H9 (cell line): ENCODE results near the gene COMMD1. TPM values are rescaled to one million over a fixed set of nuclear protein-coding genes. Genes with fewer than 3 reads are reported as not detected.

ENCODE experiments used
- DNase-seq: peaks from one replicate; pipeline ENCODE4 v3.0.0-alpha.2; 2017
- H2AFZ ChIP-seq: one replicate; pipeline ENCODE4 v1.6.1; 2013; ENCODE audit warnings: mild to moderate bottlenecking, low read length, control low read depth, moderate library complexity
- H2AK5ac ChIP-seq: 2 replicates; pipeline ENCODE4 v1.6.1; 2013; ENCODE audit warnings: low read length, control low read depth, mixed read lengths; ENCODE audit not compliant: insufficient read length
- H2BK120ac ChIP-seq: one replicate; pipeline ENCODE4 v1.6.1; 2013; ENCODE audit warnings: low read depth, mild to moderate bottlenecking, low read length, control low read depth, inconsistent platforms; ENCODE audit not compliant: poor library complexity, severe bottlenecking
- H2BK12ac ChIP-seq: 2 replicates; pipeline ENCODE4 v1.6.1; 2013; ENCODE audit warnings: low read length, control low read depth, mixed read lengths, low read depth; ENCODE audit not compliant: insufficient read length
- H2BK15ac ChIP-seq: 2 replicates; pipeline ENCODE4 v1.6.1; 2013; ENCODE audit warnings: low read depth, low read length, control low read depth
- H2BK20ac ChIP-seq: one replicate; pipeline ENCODE4 v1.6.1; 2013; ENCODE audit warnings: low read depth, mild to moderate bottlenecking, low read length, control low read depth, inconsistent platforms; ENCODE audit not compliant: poor library complexity, severe bottlenecking
- H2BK5ac ChIP-seq: 2 replicates; pipeline ENCODE4 v1.6.1; 2013; ENCODE audit warnings: low read length, control low read depth, mixed read lengths; ENCODE audit not compliant: insufficient read length
- H3K14ac ChIP-seq: 2 replicates; pipeline ENCODE4 v1.6.1; 2013; ENCODE audit warnings: low read length, control low read depth; ENCODE audit not compliant: insufficient read depth
- H3K18ac ChIP-seq: 2 replicates; pipeline ENCODE4 v1.6.1; 2013; ENCODE audit warnings: low read depth, mild to moderate bottlenecking, mixed read lengths, low read length, control low read depth; ENCODE audit not compliant: insufficient read length
- H3K23ac ChIP-seq: 2 replicates; pipeline ENCODE4 v1.6.1; 2013; ENCODE audit warnings: low read length, control low read depth, mixed read lengths, low read depth; ENCODE audit not compliant: insufficient read length
- H3K23me2 ChIP-seq: 2 replicates; pipeline ENCODE4 v1.6.1; 2013; ENCODE audit warnings: low read depth, mild to moderate bottlenecking, mixed read lengths, low read length, control low read depth; ENCODE audit not compliant: insufficient read length, poor library complexity, severe bottlenecking
- H3K27ac ChIP-seq: 2 replicates; pipeline ENCODE4 v1.5.1; 2013; ENCODE audit warnings: low read length, control low read depth, mixed read lengths, low read depth; ENCODE audit not compliant: insufficient read length
- H3K27me3 ChIP-seq: 2 replicates; pipeline ENCODE4 v1.6.1; 2013; ENCODE audit warnings: low read length, control low read depth, inconsistent platforms; ENCODE audit not compliant: insufficient read depth
- H3K4ac ChIP-seq: 2 replicates; pipeline ENCODE4 v1.6.1; 2013; ENCODE audit warnings: low read depth, mild to moderate bottlenecking, control low read depth, inconsistent platforms, low read length, moderate library complexity
- H3K4me1 ChIP-seq: 2 replicates; pipeline ENCODE4 v1.6.1; 2013; ENCODE audit warnings: low read length, control low read depth, inconsistent platforms; ENCODE audit not compliant: insufficient read depth
- H3K4me2 ChIP-seq: 2 replicates; pipeline ENCODE4 v1.6.1; 2013; ENCODE audit warnings: low read length, control low read depth, mixed read lengths; ENCODE audit not compliant: insufficient read length, insufficient read depth
- H3K56ac ChIP-seq: 2 replicates; pipeline ENCODE4 v1.6.1; 2013; ENCODE audit warnings: low read depth, mild to moderate bottlenecking, mixed read lengths, low read length, control low read depth; ENCODE audit not compliant: insufficient read length
- H3K79me1 ChIP-seq: 2 replicates; pipeline ENCODE4 v1.6.1; 2013; ENCODE audit warnings: low read depth, mild to moderate bottlenecking, moderate library complexity, low read length, control low read depth, inconsistent platforms; ENCODE audit not compliant: insufficient read depth, poor library complexity, severe bottlenecking
- H3K79me2 ChIP-seq: 2 replicates; pipeline ENCODE4 v1.6.1; 2013; ENCODE audit warnings: low read length, control low read depth, inconsistent platforms; ENCODE audit not compliant: insufficient read depth
- H3K9ac ChIP-seq: 2 replicates; pipeline ENCODE4 v1.6.1; 2013; ENCODE audit warnings: low read length, control low read depth, mixed read lengths; ENCODE audit not compliant: insufficient read length; ENCODE audit errors: extremely low read depth
- H3K9me3 ChIP-seq: one replicate; pipeline ENCODE4 v1.6.1; 2013; ENCODE audit warnings: low read depth, low read length, inconsistent platforms; ENCODE audit not compliant: control insufficient read depth
- H3T11ph ChIP-seq: one replicate; pipeline ENCODE4 v1.6.1; 2013; ENCODE audit warnings: mild to moderate bottlenecking, low read length, control low read depth, inconsistent platforms
- H4K20me1 ChIP-seq: one replicate; pipeline ENCODE4 v1.6.1; 2013; ENCODE audit not compliant: control insufficient read depth, insufficient read length, insufficient read depth
- H4K5ac ChIP-seq: 2 replicates; pipeline ENCODE4 v1.6.1; 2013; ENCODE audit warnings: low read depth, mild to moderate bottlenecking, mixed read lengths, low read length, control low read depth; ENCODE audit not compliant: insufficient read length
- H4K8ac ChIP-seq: replicated peaks from 2 replicates; pipeline ENCODE4 v1.6.1; 2013; ENCODE audit warnings: low read length, control low read depth, mixed read lengths, low read depth; ENCODE audit not compliant: insufficient read length
- H4K91ac ChIP-seq: 2 replicates; pipeline ENCODE4 v1.6.1; 2013; ENCODE audit warnings: low read depth, mild to moderate bottlenecking, moderate library complexity, mixed read lengths, low read length, control low read depth; ENCODE audit not compliant: insufficient read length
- H3K27ac Mint-ChIP-seq, 3 experiments: 2 replicates in 2 of 3; 3 replicates in 1 of 3; pipeline ENCODE4 v1.8.0; 2020 to 2021; ENCODE audit warnings: mixed read lengths in 3 of 3, mild to moderate bottlenecking in 1 of 3, moderate library complexity in 1 of 3
- H3K27me3 Mint-ChIP-seq: 2 replicates; pipeline ENCODE4 v1.8.0; 2021; ENCODE audit warnings: low read depth, mild to moderate bottlenecking, moderate library complexity, mixed read lengths
- H3K36me3 Mint-ChIP-seq, 3 experiments: 2 replicates in 2 of 3; 3 replicates in 1 of 3; pipeline ENCODE4 v1.8.0; 2020 to 2021; ENCODE audit warnings: low read depth in 3 of 3, mixed read lengths in 3 of 3; ENCODE audit not compliant: insufficient read depth in 1 of 3
- H3K4me1 Mint-ChIP-seq, 2 experiments: 2 replicates each; pipeline ENCODE4 v1.8.0; 2020; ENCODE audit warnings: mixed read lengths in 2 of 2
- H3K4me3 Mint-ChIP-seq, 2 experiments: 2 replicates in 1 of 2; 3 replicates in 1 of 2; pipeline ENCODE4 v1.8.0; 2020 to 2021; ENCODE audit warnings: mild to moderate bottlenecking in 2 of 2, mixed read lengths in 2 of 2, moderate library complexity in 1 of 2
- H3K9me3 Mint-ChIP-seq, 2 experiments: 2 replicates in 1 of 2; 3 replicates in 1 of 2; pipeline ENCODE4 v1.8.0; 2020; ENCODE audit warnings: mild to moderate bottlenecking in 2 of 2, mixed read lengths in 2 of 2, moderate library complexity in 1 of 2
- CTCF ChIP-seq: fragments of 200-600 bp; sonication (generic); conservative IDR thresholded peaks from 3 replicates; pipeline ENCODE4 v1.8.0; 2021; ENCODE audit warnings: antibody characterized with exemption, mild to moderate bottlenecking
- WGBS: extraction: QIAGEN DNeasy Blood & Tissue Kit; methylation state at CpG from one replicate; pipeline ENCODE4 v1.1.7; 2013; ENCODE audit warnings: missing lambda C conversion rate, low lambda C conversion rate, mixed read lengths; ENCODE audit not compliant: insufficient read length; ENCODE audit errors: extremely low coverage; 5-methylcytosine and 5-hydroxymethylcytosine counted together
- total RNA-seq: library from RNA; stranded (reverse); gene quantifications from 2 replicates; pipeline ENCODE4 v1.2.1, GENCODE V29; 2021

The COMMD1 gene
- total RNA-seq, 1 experiment from 2014 or later, result 31.5 TPM

- H2BK120ac ChIP-seq, result no peak overlapping the region
- H2BK12ac ChIP-seq, result no peak overlapping the region
- H3K18ac ChIP-seq, result no peak overlapping the region
Measured at GRCh38 chr2:62036761-62037250, 131.3 kb downstream of the COMMD1 start.

More at GRCh38 chr2:62036761-62037250, 131.3 kb downstream of the COMMD1 start:
- H3K4me1 ChIP-seq, result no peaks in the 10 kb centered on the region
- no peak overlapping the region for H4K91ac ChIP-seq
- H4K5ac ChIP-seq, result no peak overlapping the region
- H3K23me2 ChIP-seq, result no peaks in the 10 kb centered on the region
- no peak overlapping the region for H2BK5ac ChIP-seq
- H3K79me1 ChIP-seq, result no peaks in the 10 kb centered on the region
- no CpG with 5 or more reads among the region's 2 CpGs for WGBS
- H3K23ac ChIP-seq, result no peak overlapping the region
- peaks cover 0 to 5% (median 4%) of the 10 kb centered on the region in 3 experiments; a peak in 3 of 7 replicates for H3K36me3 Mint-ChIP-seq
- no peak overlapping the region for H4K8ac ChIP-seq
- H3K4ac ChIP-seq, result no peak overlapping the region
- no peak overlapping the region for H3K27ac Mint-ChIP-seq
- H3K79me2 ChIP-seq, result no peaks in the 10 kb centered on the region
- no peak overlapping the region for H2BK15ac ChIP-seq
- H3K27me3 ChIP-seq, result no peaks in the 10 kb centered on the region
- H2AK5ac ChIP-seq, result no peak overlapping the region
- H3K27ac ChIP-seq, result no peak overlapping the region
- H3K4me3 Mint-ChIP-seq, result no peak overlapping the region
- no peak overlapping the region for H3T11ph ChIP-seq
- H3K14ac ChIP-seq, result no peak overlapping the region
- H3K9ac ChIP-seq, result peak overlapping the region; percentile 7
- H3K27me3 Mint-ChIP-seq, result no peaks in the 10 kb centered on the region
- no peak for DNase-seq
- H3K4me2 ChIP-seq, result no peak overlapping the region
- no peak for TF ChIP-seq CTCF
- H3K56ac ChIP-seq, result no peak overlapping the region
- H3K9me3 Mint-ChIP-seq, result no peaks in the 10 kb centered on the region; a peak in 1 of 5 replicates
- H3K9me3 ChIP-seq, result no peaks in the 10 kb centered on the region
- peaks cover 12 to 14% of the 10 kb centered on the region in 2 experiments for H3K4me1 Mint-ChIP-seq
- H2BK20ac ChIP-seq, result no peak overlapping the region
- no peaks in the 10 kb centered on the region for H4K20me1 ChIP-seq
- H2AFZ ChIP-seq, result no peak overlapping the region
